T-helper 1 cell (primary cell): ENCODE results near the gene PLPPR1.
"Not testable (repeated sequence)": the region's sequence is repeated elsewhere in the genome, so short reads cannot be mapped to it uniquely, and the experiment has no call there.

Experiments
- DNase-seq, 5 donors: peaks; one replicate each; pipeline ENCODE4 v3.0.0-alpha.2; 2012 to 2020

Gene PLPPR1

GRCh38 chr9:101225271-101225670 lies 196.7 kb downstream of the PLPPR1 start:
- DNase-seq, result no peak

DNA sequence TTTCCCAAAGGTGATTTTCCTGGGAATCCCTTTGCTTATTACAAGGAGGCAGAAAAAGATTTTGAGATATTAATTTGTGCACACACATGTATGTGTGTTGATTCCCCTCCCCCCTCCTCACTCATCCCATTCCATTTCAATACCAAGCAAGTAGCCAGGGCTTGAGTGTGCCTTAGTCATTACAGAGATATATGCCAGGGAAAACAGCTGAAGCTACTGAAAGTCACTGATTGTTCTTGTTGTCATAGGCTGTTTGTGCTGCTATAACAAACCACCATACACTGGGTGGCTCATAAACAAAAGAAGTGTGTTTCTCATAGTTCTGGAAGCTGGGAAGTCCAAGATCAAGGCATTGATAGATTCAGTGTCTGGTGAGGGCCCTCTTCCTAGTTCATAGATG lies 197.6 kb downstream of the PLPPR1 start:
- DNase-seq, result no peak

DNA sequence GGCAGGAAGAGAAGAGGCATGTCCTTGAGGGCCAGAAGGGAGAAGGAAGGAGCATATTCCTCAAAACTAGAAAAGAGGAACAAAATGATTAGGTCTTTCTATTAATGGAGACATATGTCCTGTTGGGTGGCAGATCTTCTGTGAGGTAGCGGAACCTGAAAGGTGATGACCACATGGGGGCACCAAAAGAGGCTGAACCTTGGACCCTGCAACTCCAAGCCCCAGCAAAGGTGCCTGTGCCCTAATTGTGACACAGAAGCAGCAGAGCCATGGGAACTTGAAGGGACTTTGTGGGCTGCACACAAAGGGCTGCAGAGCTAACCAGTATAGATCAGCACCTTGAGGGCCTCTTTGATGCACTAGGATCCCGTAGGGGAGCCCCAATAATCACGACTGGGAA lies 198.3 kb downstream of the PLPPR1 start:
- DNase-seq, result no peak

DNA sequence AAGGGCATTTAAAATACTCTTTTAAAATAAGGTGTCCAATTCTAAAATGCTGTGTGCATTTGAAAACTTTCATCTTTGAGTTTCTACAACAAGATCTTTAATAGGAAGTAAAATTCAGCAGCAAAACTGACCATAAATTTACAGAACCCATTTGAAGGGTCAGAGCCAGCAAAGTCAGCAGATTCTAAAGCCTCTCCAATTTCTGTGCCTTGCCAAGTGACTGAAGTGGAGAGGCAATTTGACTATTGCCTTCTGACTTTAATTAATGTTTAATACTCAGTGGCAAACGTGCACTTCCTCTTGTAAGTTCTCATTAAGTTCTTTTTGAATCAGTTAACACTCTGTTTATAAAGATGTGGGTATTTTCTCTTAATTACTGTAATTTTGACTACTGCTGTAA lies 201.1 kb downstream of the PLPPR1 start:
- no peak for DNase-seq

- DNase-seq, result no peak
These were observed 204.0 kb downstream of the PLPPR1 start for GRCh38 chr9:101232405-101232977.

- no peak for DNase-seq
These were observed 206.8 kb downstream of the PLPPR1 start for GRCh38 chr9:101235105-101235866.

DNA sequence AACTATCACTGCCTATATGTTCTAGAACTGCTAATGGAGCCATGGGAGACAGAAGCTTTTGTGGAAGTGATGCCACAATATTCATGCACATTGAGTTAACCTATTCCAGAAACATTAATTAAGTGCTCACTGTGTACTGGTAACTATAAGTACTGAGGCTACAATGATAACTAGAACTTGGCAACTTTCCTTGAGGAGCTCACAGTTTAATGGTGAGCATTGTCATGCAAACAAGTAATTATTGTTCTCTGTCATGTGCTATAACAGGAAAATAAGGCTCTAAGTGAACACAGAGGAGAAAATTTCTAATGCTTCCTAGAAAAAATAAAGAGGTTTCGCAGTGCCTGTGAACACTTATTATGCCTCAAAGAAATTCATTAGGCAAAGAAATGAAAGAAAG lies 214.1 kb downstream of the PLPPR1 start:
- DNase-seq, result no peak

GRCh38 chr9:101246691-101247090 lies 218.2 kb downstream of the PLPPR1 start:
- DNase-seq, result no peak

- DNase-seq, result no peak
These were observed 218.8 kb downstream of the PLPPR1 start for GRCh38 chr9:101247297-101247696.

DNA sequence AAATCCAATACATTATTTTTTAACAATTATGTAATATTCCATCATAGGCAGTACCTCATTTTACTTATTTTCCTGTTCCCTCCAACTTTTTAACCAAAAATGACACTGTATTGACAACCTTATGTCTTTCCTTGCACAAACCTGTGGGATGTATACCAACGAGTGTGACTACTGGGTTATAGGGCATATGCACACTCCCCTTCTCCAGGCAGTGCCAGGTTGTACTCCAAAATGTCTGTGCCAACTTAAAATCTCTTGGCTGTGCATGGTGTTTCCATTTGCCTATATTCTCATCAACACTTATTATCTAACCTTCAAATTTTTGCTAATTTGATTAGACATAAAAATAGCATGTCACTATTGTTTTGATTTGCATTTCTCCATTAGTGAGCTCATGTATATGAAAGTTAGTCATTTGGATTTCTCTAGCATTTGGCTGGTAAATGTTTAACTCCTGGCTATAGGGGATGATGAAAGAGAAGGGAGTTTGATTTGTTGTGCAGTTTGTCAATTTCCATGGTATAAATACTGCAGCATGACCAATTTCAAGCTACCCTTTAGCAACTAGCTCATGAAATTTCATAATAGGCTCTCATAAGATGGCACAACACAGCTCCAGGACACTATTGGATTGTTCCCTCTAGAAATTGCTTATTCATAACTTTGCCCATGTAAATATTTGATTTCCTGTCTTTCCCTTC lies 226.4 kb downstream of the PLPPR1 start:
- no peak for DNase-seq

DNA sequence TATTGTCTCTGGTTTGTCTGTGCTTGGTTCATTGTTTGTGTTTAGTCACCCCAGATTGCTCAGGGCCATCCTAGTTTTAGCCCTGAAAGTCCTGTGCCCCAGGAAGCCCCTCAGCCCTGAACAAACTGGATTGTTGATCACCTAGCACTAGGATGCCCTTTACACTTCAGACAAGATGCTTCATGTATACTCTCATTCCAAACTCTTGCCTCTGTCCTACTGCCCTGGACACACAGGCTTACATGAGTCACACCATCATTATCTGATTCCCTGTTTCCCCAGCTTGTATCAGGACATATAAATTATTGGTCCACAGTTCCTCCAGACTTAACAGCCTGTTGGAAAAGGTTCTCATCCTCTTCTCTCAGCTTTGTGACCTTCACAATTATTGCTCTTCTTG lies 236.2 kb downstream of the PLPPR1 start:
- no peak for DNase-seq

- no peak for DNase-seq
These were observed 236.7 kb downstream of the PLPPR1 start for GRCh38 chr9:101265261-101265660.

DNA sequence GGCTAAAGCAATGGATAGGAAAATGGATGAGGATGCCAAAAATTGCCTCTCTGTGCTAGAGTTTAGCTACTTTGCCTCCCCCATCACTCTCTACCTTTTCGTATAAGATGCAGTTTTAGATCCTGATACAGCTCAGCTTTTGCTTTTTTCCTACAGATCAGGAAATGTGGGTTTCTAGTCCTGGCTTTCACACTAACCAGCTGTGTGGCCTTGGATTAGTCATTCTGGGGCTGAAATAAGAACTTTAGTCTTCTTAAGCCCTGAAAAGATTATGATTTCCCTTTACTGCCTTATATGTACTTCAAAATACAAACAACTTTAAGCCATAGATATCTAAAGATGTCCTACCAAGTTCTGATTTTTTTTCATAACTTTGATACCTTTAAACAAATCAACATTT lies 239.9 kb downstream of the PLPPR1 start:
- DNase-seq, result no peak

GRCh38 chr9:101269591-101270283 lies 241.2 kb downstream of the PLPPR1 start:
- DNase-seq, result no peak

- DNase-seq, result no peak
These were observed 241.8 kb downstream of the PLPPR1 start for GRCh38 chr9:101270302-101270701.

DNA sequence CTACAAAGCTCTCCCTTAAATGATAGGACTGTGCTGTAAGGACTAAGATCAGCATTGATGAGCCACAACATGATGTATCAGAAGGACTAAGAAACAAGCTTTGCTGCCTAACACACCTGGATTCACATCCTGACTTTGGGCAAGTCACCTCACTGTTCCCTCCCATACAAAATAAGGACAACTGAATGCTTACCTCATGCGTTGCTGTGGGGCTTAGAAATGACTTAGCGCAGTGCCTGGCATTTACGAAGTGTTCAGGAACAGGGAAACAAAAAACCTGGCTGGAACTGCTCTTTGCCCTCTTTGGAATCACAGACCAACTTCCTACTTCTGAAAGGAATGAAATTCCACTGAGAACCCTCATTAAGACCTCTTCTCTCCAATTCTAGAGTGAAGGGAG lies 242.6 kb downstream of the PLPPR1 start:
- DNase-seq, result no peak

GRCh38 chr9:101274971-101275768 lies 246.6 kb downstream of the PLPPR1 start:
- no peak for DNase-seq

DNA sequence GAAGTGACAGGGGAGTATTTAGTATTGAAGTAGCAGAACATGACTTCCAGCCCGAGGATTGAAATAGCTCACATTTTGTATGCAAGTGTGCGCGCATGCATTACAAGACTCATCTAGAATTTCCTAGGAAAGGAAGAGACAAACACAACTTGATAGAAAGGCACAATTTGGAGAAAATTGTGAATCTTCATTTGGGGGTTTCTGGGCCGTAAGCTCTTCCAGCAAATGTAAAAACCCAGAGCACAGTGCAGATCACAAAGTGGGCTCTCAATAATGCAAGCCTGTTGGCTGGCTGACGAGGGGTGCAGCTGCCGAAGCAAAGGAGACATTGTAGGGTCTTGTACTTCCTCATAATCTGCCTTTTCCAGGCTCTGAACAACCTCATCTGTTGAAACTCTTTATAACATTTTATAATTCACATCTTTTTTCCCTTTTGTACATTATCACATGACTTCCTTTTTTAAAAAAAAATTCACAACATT lies 247.3 kb downstream of the PLPPR1 start:
- no peak for DNase-seq

DNA sequence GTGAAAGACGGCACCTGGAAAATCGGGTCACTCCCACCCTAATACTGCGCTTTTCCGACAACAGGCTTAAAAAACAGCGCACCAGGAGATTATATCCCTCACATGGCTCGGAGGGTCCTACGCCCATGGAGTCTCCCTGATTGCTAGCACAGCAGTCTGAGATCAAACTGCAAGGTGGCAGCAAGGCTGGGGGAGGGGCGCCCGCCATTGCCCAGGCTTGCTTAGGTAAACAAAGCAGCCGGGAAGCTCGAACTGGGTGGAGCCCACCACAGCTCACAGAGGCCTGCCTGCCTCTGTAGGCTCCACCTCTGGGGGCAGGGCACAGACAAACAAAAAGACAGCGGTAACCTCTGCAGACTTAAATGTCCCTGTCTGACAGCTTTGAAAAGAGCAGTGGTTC lies 262.5 kb downstream of the PLPPR1 start:
- not testable (repeated sequence) for DNase-seq

- DNase-seq, result no peak
These were observed 271.4 kb downstream of the PLPPR1 start for GRCh38 chr9:101299901-101300300.

DNA sequence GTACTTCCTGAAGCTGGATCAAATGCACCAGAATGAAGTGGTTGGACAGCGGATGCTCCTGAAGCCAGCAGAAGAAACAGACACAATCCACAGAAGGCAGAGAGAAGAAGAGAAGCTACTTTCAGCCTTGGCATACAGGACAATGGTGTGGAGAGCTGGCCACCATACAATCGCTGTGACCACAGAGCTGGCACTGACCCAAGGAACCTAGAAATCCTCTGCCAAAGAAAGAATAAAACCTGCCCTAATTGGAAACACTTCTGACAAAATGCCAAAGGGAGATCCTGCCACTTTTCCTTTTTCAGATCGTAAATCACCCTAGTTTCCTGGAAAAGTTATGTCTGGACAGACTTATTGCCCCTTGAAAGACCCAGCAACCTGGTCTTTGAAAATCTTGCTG lies 278.5 kb downstream of the PLPPR1 start:
- no peak for DNase-seq

DNA sequence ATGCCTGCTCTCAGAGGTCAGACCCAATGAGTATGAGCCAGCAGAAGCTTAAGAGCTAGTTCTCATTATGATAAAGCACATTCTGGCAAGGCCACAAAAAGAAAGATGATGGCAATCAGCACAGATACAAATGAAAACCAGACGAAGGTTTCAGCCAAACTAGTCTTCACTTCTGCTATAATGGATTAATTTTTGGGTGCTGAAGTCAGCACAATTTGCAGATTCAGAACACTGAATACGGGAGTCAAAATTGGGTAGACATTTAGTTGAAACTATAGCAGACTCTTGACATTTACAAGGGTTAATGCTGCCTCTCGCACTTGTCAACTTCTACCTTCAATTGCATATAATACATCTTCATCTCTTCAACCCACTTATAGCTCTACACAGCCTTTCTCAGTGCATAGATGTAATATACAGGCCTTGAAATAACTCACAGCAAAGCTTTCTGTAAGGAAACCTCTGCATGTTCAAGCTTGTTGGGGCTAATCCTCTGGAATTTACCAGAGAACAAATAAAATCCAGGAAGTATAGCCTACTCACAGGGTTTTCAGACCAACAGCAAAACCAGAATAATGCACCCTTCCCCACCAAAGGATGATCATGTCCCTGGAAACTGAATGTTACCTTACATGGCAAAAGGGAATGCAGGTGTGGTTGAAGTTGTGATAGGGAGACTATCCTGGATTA lies 279.1 kb downstream of the PLPPR1 start:
- DNase-seq, result no peak
